T47D (cell line): Measurements from ENCODE around the gene PCDHGA3.
A peak's percentile ranks its signal among the peaks of the same experiment; 100 is the strongest.
"Not testable (repeated sequence)": the region's sequence is repeated elsewhere in the genome, so short reads cannot be mapped to it uniquely, and the experiment has no call there.

Experiments used
- DNase-seq, 2 experiments: peaks; one replicate each; pipeline versions ENCODE4 v3.0.0 to v3.0.0-alpha.2; 2011 to 2012; ENCODE audit warnings: low read depth in 1 of 2, low spot score in 1 of 2
- JUND ChIP-seq: IDR thresholded peaks from 2 replicates; pipeline ENCODE4 v1.6.1; 2012; ENCODE audit warnings: low read depth
- in situ Hi-C: cut with HindIII; loops from 2 replicates; pipeline ENCODE4 v1.10.0; 2016; ENCODE audit warnings: low sequenced_read_pairs, low pct_unique_long_range_greater_than_20kb

Gene PCDHGA3

DNA sequence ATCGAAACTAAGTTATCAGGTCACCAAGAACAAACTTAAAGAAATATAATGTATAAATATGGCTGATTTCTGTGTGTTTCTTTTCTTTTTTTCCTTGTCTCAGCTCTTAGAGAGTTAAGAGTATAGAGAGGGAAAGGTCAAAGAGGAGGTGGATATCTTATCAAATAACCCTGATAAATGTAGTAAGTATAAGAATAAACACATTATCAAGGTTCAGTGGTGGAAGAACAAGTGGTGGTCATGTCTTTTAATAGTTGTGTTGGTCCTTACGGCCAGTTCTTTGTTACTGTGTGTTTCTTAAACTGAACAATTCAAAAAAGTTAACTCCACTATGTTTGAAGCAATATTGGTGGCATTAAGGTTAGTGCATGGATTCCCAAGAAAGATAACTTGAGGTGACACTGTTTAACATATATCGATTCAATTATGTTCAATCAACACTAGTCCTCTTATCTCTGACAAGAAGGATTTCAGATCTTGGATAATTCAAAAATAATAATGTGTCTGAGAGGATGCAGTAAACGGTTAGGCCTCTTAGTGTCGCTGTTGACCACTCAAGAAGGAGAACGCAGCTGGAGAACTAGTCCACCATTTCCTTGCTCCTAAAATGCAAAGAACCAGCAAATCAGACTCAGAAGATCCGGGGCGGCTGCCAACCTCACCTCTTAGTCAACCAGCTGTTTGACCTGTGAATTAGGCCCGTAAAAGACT lies at the start of gene PCDHGA3:
PCDHGA3 (plus strand) TSS at position 588 of the 711 bp plus-strand sequence. CDS start 205 bp downstream, outside the sequence.
- in situ Hi-C loops: no loop called here
- no peak for TF ChIP-seq JUND
- peak in 1 of 2 experiments; percentile 62 for DNase-seq

DNA sequence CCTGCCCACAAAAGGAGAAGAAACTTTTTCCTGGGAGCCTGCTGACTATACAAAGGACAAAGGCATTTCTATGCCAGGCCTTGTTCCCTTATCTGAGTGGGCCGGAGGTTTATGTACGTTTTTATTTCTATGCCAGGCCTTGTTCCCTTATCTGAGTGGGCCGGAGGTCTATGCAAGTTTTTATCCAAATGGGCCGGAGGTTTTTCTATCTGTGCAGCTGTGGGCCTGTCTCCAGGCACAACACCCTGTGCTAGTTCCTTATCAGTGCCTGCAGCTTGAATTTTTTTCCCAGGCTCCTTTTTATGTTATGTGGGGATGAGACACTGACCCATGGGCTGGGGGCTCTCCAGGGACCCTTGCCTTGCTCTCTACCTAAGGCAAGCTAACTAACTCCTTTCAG lies 45.3 kb upstream of the PCDHGA3 start:
- in situ Hi-C loops: no loop called here
- DNase-seq: no peak
- no peak for TF ChIP-seq JUND

DNA sequence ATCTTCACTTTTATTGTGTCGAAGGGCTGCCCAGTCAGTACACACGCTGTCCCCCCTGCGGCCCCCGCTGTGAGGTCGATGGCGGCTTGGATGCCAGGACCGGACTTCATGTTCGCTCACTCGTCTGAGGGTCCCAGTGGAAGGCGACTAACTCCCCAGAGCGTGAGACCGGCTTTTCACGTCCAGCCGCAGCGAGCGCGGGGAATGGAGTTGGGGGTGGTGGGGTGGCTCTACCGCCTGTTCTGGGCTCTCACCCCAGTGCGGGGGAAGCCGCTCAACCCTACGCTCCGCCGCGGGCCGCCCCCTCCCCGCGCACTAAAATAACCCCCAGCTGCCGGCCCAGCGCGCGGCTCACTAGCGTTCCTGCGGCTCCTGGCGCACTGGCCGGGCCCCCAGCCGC lies 39.9 kb upstream of the PCDHGA3 start, which contains the start of gene SLC25A2:
SLC25A2 (minus strand) TSS at position 294 of the 400 bp plus-strand sequence; CDS start at position 110, 184 bp downstream.
- TF ChIP-seq JUND: no peak
- in situ Hi-C loops: no loop called here
- DNase-seq: no peak

DNA sequence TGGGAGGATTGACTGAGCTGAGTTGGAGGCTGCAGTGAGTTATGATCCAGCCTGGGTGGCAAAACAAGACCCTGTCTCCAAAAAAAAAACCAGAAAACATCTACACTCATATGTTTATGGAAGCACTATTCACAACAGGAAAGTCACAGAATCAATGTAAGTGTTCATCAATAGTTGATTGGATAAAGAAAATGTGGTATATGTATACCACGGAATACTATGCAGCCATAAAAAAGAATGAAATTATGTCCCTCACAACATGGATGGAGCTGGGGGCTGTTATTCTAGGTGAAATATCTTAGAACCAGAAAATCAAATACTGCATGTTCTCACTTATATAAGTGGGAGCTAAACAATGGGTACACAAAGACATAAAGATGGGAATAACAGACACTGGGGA lies 37.0 kb upstream of the PCDHGA3 start:
- in situ Hi-C loops: no loop called here
- TF ChIP-seq JUND: no peak
- DNase-seq: no peak

DNA sequence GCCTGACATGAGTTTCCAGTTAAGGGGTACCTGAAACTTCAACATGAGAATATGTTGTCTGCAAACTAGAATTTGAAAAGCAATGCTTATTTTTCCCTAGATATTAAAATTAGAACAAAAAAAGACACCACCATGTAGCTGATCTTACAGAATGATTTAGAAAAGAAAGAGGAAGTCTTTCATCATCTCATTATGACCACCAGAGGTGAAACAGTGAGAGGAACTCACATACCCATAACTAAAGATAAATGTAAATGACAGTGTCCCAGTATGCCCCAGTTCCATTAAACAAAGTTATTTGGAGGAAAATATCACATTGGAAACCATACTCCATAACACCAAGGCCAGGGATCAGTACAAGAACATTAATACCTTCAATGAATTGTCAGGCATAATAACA lies 29.9 kb upstream of the PCDHGA3 start:
- no peak for TF ChIP-seq JUND
- in situ Hi-C loops: no loop called here
- no peak for DNase-seq

DNA sequence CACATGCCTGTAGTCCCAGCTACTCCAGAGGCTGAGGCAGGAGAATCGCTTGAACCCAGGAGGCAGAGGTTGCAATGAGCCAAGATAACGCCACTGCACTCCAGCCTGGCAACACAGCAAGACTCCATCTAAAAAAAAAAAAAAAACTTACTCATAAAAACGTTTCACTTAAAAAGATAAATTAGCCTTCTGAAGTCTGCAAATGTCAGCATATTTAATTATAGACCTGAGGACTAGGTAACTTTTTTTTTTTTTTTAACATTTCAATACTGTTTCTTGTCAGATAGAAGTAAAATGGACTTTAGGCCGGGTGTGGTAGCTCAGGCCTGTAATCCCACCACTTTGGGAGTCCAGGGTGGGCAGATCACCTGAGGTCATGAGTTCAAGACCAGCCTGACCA lies 26.7 kb upstream of the PCDHGA3 start:
- DNase-seq, in situ Hi-C loops: not testable (repeated sequence)

DNA sequence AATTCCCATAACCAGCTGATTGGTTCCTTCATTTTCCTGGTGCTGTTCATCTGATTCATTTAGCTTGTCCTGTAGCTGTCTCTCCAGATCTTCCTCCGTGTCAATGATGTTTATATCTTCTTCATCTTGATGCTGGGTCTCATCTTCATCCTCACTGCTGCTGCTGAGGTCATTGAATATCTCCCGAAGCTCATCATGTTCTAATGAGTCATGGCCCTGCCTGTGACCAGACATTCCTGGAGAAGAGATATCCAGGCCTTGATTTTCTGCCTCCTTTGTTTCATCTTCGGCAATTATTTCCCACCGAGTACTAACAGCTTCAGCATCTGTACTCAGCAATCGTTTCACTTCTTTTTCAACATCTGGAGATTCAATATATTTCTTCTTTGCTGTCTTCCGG lies 24.4 kb upstream of the PCDHGA3 start:
- in situ Hi-C loops: no loop called here
- TF ChIP-seq JUND: no peak
- no peak for DNase-seq

- in situ Hi-C loops: no loop called here
- DNase-seq: no peak
- no peak for TF ChIP-seq JUND
Observed at GRCh38 chr5:141319699-141320098, 23.9 kb upstream of the PCDHGA3 start.

DNA sequence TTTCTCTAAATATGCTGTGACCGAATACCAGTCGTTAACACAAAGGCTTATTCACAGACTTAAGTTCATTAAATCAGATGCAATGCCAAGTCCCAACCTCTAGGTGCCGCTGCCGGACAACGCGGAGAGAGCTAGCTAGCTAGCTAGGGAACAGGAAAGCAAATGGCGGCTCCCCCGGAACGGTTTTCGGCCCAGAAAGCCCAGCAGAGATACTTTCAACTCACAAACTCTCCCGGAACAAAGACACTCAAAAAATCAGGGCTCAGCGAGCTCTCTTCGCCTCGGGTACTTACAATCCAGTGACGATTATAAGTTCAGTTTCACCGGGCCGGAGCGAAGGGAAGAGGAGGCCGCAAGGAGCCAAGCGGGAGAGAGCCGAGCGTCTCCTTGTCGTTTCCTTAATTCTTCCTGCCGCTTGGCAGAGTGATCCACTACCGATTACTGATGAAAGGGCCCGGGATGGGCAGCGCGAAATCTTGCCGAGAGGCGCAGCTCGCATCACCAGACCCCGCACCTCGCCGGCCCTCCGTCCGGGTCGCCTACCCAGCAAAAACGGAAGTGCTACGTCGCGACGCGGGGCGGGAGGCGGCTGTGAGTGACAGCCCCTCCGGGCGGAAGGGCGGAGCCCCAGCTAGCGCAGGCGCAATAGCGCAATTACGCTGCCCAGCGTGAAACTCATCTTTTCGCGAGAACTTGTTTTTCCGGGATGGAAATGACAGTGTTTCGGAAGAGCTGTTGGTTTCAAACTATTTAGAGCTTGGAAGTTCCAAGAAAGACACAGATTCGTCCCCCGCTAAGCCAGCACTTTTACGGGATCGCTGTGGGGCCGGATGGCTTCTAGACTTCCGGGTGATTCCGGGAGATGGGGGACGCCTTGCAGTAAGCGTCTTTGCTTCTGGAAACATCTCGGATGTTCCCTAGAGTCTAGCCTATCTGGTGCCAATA lies 23.1 kb upstream of the PCDHGA3 start, which contains the start of gene TAF7:
TAF7 (minus strand) TSS at position 560 of the 945 bp plus-strand sequence. CDS start 740 bp downstream, outside the sequence.
- peak; percentile 80 to 98 for DNase-seq
- no peak for TF ChIP-seq JUND
- in situ Hi-C loops: no loop called here

DNA sequence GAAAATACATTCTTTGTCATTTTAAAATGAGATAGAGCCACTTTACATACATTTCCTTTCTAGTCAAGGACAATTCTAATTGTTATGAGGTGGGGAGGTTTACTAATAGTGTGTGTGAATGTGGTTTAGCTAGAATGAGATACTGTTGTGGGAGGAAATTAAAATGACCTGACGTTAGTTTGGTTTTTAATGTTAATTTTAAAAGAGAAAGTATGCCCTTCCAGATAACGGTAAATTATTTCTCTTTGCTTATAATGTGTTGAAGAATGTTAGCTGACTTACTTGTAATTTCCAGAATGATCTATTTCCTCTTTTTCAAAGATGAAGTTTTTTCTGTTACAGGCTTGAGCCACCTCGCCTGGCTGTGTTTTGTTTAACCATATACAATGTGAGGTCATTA lies 21.4 kb upstream of the PCDHGA3 start:
- in situ Hi-C loops: no loop called here

DNA sequence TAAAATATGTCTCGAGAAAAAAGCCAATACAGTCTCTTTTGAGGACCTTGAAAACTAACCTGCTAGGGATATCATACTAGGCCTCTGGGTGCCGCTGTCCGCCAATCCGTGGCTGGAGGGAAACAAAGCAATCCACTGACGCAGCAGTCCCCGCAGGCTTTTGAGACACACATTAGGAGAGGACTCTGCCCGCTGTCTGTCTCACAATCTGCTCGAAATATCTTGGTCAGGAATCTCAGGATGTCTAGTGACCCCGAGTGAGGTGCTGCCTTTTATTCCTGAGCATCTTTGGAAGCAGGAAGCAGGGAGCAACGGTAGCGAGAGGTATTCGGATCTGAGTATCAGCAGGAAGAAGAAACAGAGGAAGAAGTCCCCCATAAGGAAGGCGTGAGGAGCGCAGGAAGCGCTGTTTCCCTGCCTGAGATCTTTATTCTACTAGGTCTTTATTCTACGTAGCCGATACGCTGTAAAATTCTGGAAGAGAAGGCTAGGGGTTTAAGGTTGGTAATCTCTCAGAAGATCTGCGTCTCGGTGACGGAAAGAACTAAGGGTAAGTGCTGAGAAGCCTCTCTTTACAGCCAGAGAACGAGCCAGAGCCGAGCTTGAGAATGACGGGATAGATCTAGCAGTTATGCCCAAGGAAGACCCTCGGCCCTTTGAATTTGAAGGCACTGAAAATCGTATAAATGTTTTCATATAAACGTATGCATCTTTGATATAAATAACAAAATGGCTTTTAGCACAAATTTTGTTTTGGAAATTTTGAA lies 17.4 kb upstream of the PCDHGA3 start:
- TF ChIP-seq JUND: no peak
- DNase-seq: peak; percentile 67 to 91
- in situ Hi-C loops: no loop called here

More for the DNA sequence above, 21.4 kb upstream of the PCDHGA3 start:
- no peak for TF ChIP-seq JUND
- no peak for DNase-seq

- in situ Hi-C loops: no loop called here
- no peak for DNase-seq
Observed at GRCh38 chr5:141328231-141328630, 15.4 kb upstream of the PCDHGA3 start.

More at GRCh38 chr5:141328231-141328630, 15.4 kb upstream of the PCDHGA3 start:
- no peak for TF ChIP-seq JUND
